Epidermal melanocyte (primary cell): Measurements from ENCODE around the gene RPTOR.

Experiments
- DNase-seq: peaks from one replicate; pipeline ENCODE4 v3.0.0; 2011; ENCODE audit warnings: low spot score; ENCODE audit not compliant: insufficient read length

Gene RPTOR

DNA sequence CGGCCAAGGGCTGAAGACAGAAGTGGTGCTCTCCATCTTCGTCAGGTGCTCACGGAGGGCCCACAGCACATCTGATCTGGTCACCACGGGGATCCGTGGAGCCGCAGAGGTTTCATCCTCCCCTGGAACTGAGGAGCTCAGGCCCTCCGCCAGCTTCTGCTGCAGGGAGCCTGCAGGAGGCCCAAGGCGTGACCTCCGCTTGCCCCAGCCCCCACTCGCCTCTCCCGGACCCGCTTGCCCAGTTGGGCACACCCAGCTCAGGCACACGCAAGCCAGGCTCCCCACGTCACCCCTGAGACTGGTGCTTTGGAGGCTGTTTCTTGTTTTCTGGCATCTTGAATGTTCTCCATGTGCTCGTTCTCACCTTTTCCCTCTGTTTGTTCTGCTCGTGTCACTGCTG is 407.7 kb downstream of the RPTOR start:
- DNase-seq = no peak

DNA sequence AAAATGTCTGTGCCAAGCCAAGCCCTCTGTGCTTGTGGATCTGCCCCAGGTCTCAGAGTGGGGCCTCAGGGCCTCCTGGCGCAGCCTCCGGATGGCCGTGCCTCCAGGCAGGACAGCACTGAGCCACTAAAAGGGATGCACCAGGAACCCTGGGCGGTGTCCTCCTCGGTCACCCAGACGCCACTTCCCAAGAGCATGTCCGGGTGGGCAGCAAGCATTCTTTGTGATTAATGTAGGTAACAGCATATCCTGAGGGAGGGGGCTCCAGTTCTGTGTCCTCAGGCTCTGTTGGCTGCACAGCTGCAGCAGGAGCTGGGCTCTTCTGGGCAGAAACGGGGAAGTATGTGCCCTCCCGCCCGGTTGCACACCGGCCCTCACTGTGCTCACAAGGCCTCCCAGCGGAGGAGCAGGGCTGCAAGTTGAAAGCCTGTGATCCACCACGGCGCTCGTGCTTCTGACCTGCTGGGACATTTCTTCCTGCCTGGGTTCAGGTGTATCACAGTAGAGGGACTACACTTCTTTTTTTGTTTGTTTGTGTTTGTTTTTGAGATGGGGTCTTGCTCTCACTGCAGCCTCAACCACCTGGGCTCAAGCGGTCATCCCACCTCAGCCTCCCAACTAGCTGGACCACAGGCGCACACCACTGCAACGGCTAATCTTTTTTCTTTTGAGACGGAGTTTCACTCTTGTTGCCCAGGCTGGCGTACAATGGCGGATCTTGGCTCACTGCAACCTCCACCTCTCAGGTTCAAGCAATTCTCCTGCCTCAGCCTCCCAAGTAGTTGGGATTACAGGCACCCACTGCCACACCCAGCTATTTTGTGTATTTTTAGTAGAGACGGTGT is 409.1 kb downstream of the RPTOR start:
- no peak for DNase-seq

DNA sequence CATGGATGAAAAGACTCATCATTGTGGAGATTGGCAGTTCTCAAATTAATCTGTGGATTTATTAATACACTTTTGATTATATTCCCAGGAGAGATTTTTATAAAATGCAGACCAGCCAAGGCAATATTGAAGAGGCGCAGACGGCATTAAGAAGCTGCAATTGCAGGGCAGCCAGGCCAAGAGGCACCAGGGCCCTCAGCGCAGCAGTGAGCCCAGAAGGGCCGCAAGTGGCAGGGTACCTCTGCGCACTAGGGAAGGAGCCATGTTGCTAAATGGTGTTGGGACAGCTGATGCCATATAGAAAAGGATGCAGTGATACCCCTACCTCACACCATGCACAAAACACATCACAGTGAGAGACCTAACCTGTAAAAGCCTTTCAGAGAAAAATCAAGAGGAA is 410.4 kb downstream of the RPTOR start:
- DNase-seq = no peak

DNA sequence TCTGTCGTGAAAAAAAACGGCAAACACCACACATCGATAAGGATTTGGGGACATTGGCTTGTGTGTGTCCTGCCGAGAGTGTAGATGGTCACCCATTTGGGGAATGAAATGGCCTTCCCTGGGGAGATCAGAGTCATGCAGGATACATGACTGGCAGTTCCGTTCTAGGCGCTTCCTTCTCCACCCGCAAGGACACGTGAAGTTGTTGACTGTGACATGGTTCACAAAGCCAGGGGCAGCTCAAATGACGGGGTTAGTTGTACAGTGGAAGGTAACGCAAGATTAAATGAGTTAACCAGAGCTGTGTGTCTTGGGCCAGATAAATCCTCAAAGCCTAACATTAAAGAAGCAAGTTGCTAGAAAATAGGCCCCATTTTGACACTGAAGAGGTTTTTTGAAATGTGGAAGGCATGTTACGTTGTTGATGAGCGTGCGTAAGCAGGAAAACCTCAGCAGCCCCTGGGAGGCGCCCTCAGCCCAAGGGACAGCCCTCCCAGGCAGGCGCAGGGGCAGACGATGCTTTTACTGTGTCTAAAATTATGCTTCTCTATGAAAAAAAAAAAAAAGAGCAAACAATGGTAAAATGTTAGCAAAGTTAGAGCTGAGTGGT is 411.1 kb downstream of the RPTOR start:
- DNase-seq = no peak

DNA sequence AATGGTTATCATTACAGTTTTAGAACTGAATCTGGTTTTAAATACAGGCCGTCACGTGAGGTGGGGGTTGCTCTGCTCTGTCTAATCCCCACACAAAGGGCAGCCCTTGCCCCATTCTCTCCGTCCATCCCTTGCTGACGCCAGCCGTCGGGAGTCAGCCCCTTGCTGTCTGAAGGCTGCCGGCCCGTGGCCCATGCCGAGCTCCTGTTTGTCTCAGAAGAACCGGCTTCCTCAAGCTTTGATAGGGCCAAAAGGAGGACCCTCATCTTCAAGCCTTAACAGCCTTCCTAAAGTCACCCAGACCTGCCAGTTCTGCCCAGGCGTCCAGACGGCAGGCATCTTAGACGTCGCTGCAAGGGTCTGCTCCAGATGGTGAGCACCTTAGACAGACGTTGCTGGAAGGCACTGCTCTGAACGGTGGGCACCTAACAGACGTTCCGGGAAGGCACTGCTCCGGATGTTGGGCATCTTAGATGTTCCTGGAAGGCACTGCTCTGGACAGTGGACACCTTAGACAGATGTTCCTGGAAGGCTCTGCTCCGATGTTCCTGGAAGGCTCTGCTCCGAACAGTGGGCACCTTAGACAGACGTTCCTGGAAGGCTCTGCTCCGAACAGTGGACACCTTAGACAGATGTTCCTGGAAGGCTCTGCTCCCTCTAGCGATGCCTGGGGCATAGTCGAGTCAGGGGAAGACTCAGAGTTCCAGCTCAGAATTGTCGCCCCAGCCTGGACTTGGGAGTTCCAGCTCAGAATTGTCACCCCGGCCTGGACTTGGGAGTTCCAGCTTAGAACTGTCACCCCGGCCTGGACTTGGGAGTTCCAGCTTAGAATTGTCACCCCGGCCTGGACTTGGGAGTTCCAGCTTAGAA is 411.9 kb downstream of the RPTOR start:
- no peak for DNase-seq

DNA sequence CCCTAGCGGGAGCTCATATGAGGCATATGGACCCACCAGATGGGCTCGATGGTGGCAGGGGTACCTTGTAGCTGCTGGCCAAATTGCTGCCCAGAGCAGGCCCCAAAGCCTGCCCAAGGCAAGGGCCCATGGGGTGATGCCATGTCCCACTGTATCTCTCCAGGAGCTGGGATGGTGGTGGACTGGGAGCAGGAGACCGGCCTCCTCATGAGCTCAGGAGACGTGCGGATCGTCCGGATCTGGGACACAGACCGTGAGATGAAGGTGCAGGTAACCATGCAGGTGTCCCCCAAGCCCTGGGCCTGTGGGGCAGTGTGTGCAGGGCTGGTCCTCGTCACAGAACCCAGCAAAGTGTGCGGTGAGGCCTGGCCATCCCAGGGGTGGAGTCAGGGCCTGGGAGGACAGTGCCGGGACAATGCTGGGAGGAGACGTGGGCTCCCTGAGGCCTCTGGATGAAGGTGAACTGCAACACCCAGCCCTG is 412.9 kb downstream of the RPTOR start:
- DNase-seq = no peak

DNA sequence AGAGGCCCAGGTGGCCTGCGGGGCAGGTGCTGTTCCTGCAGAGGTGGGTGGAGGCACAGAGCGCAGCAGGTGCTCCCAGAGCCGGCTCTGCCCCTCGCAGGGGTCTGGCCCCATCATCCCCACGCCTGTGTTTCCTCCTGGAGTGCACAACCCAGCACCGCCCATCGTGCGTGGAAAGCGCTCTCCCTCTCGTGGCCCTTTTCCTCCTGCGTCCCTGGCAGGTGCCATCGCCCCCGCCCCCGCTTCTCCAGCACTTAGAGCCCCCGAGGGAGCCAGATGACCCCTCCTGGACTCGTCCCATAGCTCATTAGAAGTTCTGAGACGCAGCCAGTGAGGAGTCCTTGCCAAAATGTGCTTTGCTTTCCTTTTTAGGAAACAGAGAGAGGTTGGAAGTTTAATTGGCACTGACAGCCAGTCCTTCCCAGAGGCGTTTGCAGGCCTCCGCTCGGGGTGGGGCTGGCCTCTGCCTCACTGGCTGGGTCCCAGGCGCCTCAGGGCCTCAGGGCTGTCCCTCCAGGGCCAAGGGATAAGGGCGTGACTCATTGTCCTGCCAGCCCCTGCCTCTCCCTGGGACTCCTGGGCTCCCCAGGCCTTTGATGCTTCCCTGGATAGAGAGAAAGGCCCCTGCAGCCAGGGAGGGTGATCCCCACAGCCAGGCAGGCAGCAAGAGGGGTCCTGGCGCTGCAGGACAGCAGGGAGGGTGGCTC is 414.8 kb downstream of the RPTOR start:
- DNase-seq = no peak

DNA sequence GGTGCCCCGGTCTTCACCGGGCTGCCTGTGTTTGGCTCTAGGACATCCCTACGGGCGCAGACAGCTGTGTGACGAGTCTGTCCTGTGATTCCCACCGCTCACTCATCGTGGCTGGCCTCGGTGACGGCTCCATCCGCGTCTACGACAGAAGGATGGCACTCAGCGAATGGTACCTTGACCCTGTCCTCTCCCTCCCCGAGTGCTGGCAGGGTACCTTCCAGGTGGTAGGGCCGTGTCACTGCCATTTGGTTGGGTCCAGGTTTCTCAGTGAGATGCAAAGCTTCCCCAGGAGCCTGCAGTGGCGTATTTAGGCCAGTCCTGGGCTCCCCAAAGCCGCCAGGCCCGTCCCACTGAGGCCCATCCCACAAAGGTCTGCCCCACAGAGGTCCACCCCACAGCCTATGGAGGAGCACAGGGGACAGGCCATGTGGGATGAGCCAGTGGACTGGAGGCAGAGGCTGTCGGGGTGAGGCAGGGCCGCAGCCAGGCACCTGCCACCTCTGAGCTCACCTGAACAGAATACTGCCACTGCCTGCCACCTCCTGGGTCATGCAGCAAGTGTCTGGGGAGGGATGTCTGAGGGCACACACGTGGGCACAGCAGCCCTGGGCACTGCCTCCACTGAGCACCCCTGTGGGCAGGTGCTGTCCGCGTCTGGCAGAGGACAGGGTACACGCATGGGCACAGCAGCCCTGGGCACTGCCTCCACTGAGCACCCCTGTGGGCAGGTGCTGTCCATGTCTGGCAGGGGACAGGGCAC is 415.6 kb downstream of the RPTOR start:
- no peak for DNase-seq

DNA sequence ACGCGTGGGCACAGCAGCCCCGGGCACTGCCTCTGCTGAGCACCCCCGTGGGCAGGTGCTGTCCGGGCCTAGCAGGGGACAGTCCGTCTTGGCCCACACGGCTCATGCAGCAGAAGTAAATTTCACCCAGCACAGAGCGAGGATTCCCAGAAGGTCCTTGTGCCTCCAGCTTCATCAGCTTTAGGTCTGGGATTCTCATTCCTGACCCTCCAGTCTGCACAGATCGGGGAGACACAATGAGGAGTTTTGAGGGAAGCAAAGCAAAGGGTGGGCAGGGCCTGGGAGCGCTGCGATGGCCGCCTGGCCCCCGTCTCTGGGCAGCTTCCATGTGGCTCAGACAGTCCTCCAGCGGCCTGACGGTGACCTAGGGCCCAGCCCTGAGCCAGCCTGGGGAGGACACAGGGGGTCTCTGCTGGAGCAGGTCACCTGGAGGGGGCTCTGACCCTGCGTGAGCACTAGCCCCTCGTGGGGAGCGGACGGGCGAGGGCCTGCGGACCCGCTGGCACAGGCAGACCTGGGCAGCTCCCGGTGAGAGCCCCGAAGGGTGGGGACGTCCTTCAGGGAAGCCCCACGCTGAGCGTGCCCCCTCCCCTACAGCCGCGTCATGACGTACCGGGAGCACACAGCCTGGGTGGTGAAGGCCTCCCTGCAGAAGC is 416.3 kb downstream of the RPTOR start:
- no peak for DNase-seq

DNA sequence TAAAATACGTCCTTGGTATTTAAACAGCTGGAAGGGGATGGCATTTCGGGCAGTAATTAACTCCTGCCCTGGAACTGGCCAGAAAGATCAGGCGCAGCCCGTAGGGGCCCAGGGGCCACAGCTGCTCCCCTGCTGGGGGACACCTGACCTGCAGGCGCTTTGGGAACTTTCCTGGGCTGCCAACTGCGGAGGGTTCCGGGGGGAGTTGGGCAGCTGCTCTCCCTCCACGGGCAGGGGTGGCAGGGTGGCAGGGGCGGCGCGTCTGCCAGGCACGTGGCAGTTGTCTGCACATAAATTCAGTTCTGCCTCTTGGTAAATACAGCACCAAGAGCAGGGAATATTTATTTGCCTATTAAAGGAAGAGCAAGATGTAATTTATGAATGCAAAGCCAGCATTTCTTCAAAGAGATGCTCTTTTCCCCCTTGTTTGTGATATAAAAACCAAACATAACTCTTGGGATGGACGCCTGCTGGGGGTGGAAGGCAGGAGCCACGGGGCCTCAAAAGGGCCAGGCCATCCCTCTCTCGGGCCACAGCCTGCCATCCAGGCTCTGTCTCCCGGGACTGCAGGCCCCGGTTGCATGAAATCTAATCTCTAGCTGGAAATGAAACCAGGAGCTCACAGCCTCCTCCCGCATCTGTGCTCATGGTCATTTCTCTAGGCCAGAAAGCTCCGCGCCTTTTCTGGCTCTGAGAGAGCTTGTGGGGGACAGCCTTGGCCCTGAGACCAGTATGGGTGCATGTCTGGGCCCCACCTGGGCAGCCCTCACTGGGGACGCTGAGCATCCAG is 417.1 kb downstream of the RPTOR start:
- DNase-seq = no peak

DNA sequence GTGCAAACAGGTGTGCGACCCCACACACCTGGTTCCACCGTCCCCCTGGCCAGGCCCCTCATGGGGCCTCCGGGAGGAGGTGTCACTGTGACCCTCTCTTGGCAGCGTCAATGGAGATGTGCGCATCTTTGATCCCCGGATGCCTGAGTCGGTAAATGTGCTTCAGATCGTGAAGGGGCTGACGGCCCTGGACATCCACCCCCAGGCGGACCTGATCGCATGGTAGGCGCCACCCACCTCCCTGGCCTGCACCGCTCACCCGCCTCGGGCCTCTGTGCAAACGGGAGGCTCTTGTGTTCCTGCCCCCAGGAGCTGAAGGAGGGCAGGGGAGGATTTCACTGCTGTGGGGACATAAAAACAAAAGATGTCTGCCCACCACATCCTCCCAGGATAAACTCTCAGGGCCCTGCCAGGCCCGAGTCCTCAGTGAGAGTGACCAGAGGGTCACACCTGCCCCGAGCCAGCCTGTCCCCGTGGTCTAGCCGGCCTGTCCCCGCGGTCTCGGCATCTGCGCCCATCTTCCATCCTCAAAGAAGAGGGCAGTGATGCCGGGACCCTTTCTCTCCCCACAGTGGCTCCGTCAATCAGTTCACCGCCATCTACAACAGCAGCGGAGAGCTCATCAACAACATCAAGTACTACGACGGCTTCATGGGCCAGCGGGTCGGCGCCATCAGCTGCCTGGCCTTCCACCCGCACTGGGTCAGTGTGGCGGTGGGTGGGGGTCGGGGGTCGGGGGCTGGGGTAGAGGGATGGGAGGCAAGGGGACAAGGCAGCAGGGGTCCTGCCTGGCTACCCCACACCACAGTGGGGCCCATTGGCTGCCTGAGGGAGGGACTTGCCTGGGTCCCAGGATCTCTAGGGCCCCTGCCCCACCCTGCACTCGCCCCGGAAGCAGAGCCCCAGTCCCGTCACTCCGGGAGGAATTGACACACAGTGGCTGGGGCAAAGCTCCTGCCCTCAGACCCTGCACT is 418.0 kb downstream of the RPTOR start:
- no peak for DNase-seq

DNA sequence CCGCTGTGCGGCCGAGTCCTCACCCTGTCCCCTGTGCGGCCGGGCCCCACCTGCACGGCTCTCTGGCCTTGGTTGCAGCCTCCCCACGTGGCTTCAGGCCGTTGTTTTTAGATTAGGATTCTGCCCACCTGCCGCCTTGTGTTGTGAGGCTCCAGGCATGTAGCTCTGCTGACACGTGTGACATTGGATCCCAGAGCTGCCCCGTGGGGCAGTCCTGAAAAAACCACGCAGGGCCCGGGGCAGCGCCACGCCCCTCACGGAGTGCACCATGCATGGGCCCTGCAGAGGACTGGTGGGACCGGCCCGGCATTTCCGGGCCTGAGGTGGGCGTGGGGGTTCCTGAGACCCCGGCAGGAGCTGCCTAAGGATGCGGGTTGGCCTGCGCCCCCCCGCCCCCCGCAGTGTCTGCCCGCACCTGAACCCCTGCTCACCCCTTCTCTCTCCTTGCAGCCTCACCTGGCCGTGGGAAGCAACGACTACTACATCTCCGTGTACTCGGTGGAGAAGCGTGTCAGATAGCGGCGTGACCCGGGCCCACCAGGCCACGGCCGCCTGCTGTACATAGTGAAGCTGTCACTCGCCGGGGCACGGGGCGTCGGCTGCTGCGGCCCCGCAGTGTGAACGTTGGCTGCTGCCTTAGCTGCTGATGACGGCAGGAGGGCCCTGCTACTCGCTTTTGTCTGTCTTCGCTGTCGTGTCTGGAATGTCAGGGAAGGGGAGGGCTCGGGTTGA is 419.3 kb downstream of the RPTOR start:
- no peak for DNase-seq

DNA sequence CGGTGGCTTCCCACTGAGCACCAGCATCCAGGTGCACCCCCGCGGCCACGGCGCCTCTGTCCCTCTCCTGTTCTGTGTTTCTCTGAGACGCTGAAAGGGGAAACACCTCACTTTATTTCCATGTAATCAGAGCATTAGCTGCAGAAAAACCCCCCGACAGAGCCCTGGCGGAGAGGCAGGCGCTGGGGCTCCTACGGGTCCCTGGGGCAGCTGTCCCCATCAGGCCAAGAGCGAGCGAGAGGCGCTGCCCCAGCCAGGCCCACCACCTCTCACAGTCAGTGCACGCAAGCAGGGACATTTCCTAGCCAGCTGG is 419.9 kb downstream of the RPTOR start:
- no peak for DNase-seq

DNA sequence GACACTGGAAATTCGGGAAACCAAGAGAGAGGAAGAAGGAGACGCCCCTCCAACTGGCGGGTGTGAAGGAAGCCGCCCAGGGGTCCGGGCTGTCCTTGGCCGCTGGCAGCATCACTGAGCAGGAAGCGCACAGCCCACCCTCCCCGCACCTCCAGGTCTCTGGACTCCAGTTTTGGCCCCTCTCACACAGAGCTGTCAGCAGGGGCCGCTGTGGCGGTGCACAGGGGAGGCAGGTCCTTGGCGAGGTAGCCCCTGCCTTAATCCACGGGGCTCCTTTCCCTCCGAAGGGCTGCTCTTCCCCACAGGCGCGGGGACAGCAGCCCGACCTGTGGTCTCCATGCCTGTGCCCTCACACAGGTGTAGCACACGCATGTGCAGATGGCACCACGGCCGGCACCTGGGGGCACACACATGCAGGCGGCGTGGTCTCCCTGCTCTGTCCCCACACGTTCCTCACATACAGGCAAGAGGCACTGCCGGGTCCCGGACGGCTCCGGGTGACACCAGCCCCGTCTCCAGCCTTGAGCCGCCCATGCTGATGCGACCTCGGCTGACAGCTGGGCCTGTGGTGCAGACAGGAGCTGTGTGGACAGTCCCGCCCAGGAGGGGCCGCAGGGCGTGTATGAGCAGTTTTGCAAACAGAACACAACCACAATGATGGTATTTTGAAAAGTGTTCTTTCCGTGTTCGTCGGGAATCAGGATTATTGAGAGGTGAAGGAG is 420.4 kb downstream of the RPTOR start:
- DNase-seq = no peak

DNA sequence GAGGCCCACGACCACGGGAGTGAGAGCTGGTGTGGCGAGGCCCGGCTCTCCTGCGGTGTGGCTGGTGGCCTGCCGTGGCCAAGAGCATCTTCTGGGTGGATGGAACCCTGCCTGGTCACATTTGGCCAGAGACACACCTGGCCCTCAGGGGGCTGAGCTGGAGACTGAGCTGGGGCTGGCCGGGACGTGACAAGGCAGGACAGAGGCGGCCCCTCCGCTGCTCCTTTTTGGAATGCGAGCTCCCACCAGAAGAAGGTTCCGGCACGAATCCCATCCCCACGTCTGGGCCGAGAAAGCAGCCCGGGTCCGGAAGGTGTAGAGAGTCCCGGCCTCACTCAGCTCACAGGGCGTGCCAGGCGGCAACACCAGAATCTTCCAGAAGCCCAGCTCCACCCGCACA is 421.0 kb downstream of the RPTOR start:
- DNase-seq = no peak

DNA sequence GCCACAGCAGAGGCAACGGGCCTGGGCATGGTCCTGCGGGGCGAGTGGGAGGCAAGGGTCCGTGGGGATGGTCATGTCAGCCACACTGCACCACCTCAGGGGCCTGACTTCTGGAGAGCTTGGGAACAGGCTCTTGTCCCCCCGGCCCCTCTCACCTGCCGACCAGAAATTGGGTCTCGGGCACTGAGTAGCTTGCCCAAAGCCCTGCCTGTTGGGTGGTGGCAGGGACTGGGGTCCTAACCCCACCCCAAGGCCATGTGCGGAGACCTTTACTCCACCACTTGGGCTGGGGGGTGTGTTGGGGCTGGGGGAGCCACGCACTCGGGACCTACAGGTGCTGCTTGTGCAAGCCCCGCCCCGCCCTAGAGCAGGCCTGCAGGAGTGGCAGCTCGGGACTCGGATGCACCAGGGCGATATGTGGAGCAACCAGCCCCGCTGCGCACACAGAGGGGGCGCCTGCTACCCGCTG is 422.8 kb downstream of the RPTOR start:
- no peak for DNase-seq

DNA sequence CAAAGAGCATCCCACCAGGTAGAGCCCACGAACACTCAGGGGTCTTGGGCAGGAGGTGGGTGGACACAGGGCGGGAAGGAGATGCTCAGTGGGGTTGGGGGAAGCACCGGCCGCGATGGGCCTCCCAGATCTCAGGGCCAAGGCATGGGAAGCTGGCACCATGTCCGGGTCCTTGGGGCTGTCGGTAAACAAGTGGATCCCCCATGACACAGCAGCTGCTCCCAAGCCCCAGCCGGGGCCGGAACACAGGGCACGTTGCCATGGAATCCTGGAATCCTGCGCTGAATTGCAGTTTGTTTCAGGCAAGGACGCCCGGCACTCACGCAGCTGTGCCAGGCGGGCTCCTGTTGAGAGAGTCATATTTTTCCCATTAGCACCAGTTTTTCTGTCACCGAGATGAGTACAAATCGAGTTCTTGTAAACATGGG is 424.0 kb downstream of the RPTOR start:
- DNase-seq = peak; percentile 96
